WTC11 (cell line): Measurements from ENCODE around the gene ZDHHC18. TPM values are rescaled to one million over a fixed set of nuclear protein-coding genes. Genes with fewer than 3 reads are reported as not detected.

Source experiments
- ATAC-seq: fragments of 200-7000 bp; cut with Tn5 transposase; 2 replicates; pipeline ENCODE4 v1.10.0; 2021; ENCODE audit warnings: mild to moderate bottlenecking, moderate library complexity
- CTCF ChIA-PET: fragments of 300-600 bp; sonication (Branson Sonifier 250); formaldehyde crosslinking; loops from one replicate; lab custom pipeline; 2021; ENCODE audit warnings: antibody characterized with exemption; lab: Charles Lee
- POLR2A ChIA-PET: fragments of 350-600 bp; sonication (Branson Sonifier 250); formaldehyde crosslinking; loops from one replicate; lab custom pipeline; 2021; ENCODE audit warnings: antibody characterized with exemption; lab: Charles Lee
- DNase-seq: peaks from one replicate; pipeline ENCODE4 v3.0.0; 2021; ENCODE audit warnings: low spot score
- H3K27ac Mint-ChIP-seq: 2 replicates; pipeline ENCODE4 v1.8.0; 2021; ENCODE audit warnings: mixed read lengths
- H3K27me3 Mint-ChIP-seq: 2 replicates; pipeline ENCODE4 v1.8.0; 2021; ENCODE audit warnings: low read depth, mild to moderate bottlenecking, moderate library complexity, mixed read lengths
- H3K36me3 Mint-ChIP-seq: 2 replicates; pipeline ENCODE4 v1.8.0; 2021; ENCODE audit warnings: mixed read lengths
- H3K4me1 Mint-ChIP-seq: 2 replicates; pipeline ENCODE4 v1.8.0; 2022; ENCODE audit warnings: mixed read lengths
- H3K4me3 Mint-ChIP-seq: 2 replicates; pipeline ENCODE4 v1.8.0; 2021; ENCODE audit warnings: mild to moderate bottlenecking, moderate library complexity, mixed read lengths
- H3K9me3 Mint-ChIP-seq: 2 replicates; pipeline ENCODE4 v1.8.0; 2021; ENCODE audit warnings: mixed read lengths
- AR ChIP-seq: fragments of 250-450 bp; sonication (Bioruptor Pico); IDR thresholded peaks from 2 replicates; pipeline ENCODE4 v1.9.0; 2021; ENCODE audit warnings: mild to moderate bottlenecking
- ATF2 ChIP-seq: sonication (generic); formaldehyde crosslinking; IDR thresholded peaks from 2 replicates; pipeline ENCODE4 v1.8.1; 2022; ENCODE audit warnings: low read depth, missing genetic modification reagents, borderline replicate concordance
- CBFB ChIP-seq: sonication (generic); formaldehyde crosslinking; IDR thresholded peaks from 2 replicates; pipeline ENCODE4 v1.8.1; 2022; ENCODE audit warnings: mild to moderate bottlenecking, low read depth, missing genetic modification reagents
- CDX4 ChIP-seq: fragments of 250-450 bp; sonication (Bioruptor Pico); IDR thresholded peaks from 2 replicates; pipeline ENCODE4 v1.9.0; 2021; ENCODE audit warnings: moderate library complexity, mild to moderate bottlenecking, inconsistent platforms, borderline replicate concordance
- CTCF ChIP-seq: fragments of 200-600 bp; IDR thresholded peaks from 2 replicates; pipeline ENCODE4 v1.8.0; 2022; ENCODE audit warnings: antibody characterized with exemption
- E2F1 ChIP-seq: sonication (generic); formaldehyde crosslinking; IDR thresholded peaks from 2 replicates; pipeline ENCODE4 v1.8.0; 2022; ENCODE audit warnings: mild to moderate bottlenecking, missing genetic modification reagents
- GRHL2 ChIP-seq: fragments of 250-450 bp; sonication (Bioruptor Pico); IDR thresholded peaks from 2 replicates; pipeline ENCODE4 v1.8.0; 2022; ENCODE audit warnings: mild to moderate bottlenecking, moderate library complexity; ENCODE audit not compliant: insufficient replicate concordance, severe bottlenecking
- HMGXB4 ChIP-seq: sonication (generic); formaldehyde crosslinking; IDR thresholded peaks from 2 replicates; pipeline ENCODE4 v1.8.1; 2023; ENCODE audit warnings: mild to moderate bottlenecking, moderate library complexity, missing genetic modification reagents
- IRF1 ChIP-seq: sonication (generic); formaldehyde crosslinking; IDR thresholded peaks from 2 replicates; pipeline ENCODE4 v1.8.0; 2023; ENCODE audit warnings: missing genetic modification reagents
- NFYB ChIP-seq: sonication (generic); formaldehyde crosslinking; conservative IDR thresholded peaks from 2 replicates; pipeline ENCODE4 v1.8.0; 2022; ENCODE audit warnings: low read depth, missing genetic modification reagents
- NR2C2 ChIP-seq: sonication (generic); formaldehyde crosslinking; IDR thresholded peaks from 2 replicates; pipeline ENCODE4 v1.8.0; 2022; ENCODE audit warnings: mild to moderate bottlenecking, missing genetic modification reagents
- PRDM15 ChIP-seq: sonication (generic); formaldehyde crosslinking; IDR thresholded peaks from 2 replicates; pipeline ENCODE4 v1.8.0; 2022; ENCODE audit warnings: missing genetic modification reagents
- PRRX2 ChIP-seq: fragments of 250-450 bp; sonication (Bioruptor Pico); IDR thresholded peaks from 2 replicates; pipeline ENCODE4 v1.8.0; 2021; ENCODE audit warnings: mild to moderate bottlenecking
- STAT6 ChIP-seq: sonication (generic); formaldehyde crosslinking; conservative IDR thresholded peaks from 2 replicates; pipeline ENCODE4 v1.8.1; 2023; ENCODE audit warnings: mild to moderate bottlenecking, low read depth, missing genetic modification reagents, moderate library complexity
- ZBTB21 ChIP-seq: sonication (generic); formaldehyde crosslinking; IDR thresholded peaks from 2 replicates; pipeline ENCODE4 v1.8.1; 2023; ENCODE audit warnings: mild to moderate bottlenecking, missing genetic modification reagents, borderline replicate concordance
- total RNA-seq: library from RNA; stranded (reverse); gene quantifications from 3 replicates; pipeline ENCODE4 v1.2.3, GENCODE V29; 2021

ZDHHC18 gene
- total RNA-seq, 1 experiment from 2014 or later = 26.5 TPM

GRCh38 chr1:26811057-26811456 lies 15.4 kb upstream of the ZDHHC18 start (continued):
- TF ChIP-seq ATF2 (CRISPR knock-in tag) (no peak), IRF1 (CRISPR knock-in tag) (no peak), ZBTB21 (CRISPR knock-in tag) (no peak), CDX4 (no peak), CTCF (no peak), NFYB (CRISPR knock-in tag) (no peak), HMGXB4 (no peak), NR2C2 (CRISPR knock-in tag) (no peak), GRHL2 (CRISPR knock-in tag) (no peak), CBFB (CRISPR knock-in tag) (no peak), PRDM15 (no peak)

- no peaks in the 10 kb centered on the region for H3K4me1 Mint-ChIP-seq
- DNase-seq (no peak), ATAC-seq (no peak)
- no peak overlapping the region for H3K27ac Mint-ChIP-seq
- CTCF ChIA-PET = interaction anchor here (0.9 to 3.4 kb wide), 6 partner anchors 9 to 274 kb away, joined by 3 to 19 read pairs (median 4); partner anchors contain the start of gene ZDHHC18
- no peak overlapping the region for H3K4me3 Mint-ChIP-seq
- H3K36me3 Mint-ChIP-seq = peaks cover 3% of the 10 kb centered on the region; the same call in 1 of the 2 replicates
- H3K9me3 Mint-ChIP-seq = peaks cover 18% of the 10 kb centered on the region; the same call in 1 of the 2 replicates
- POLR2A ChIA-PET = no interaction called here
- H3K27me3 Mint-ChIP-seq = peaks cover 4% of the 10 kb centered on the region; the same call in 1 of the 2 replicates
- TF ChIP-seq STAT6 = no peak
- TF ChIP-seq E2F1 (CRISPR knock-in tag) = no peak
- TF ChIP-seq CTCF = no peak
- no peak for TF ChIP-seq AR (CRISPR knock-in tag)
- TF ChIP-seq PRRX2 = no peak
Measured at GRCh38 chr1:26811708-26812107, 14.8 kb upstream of the ZDHHC18 start.
